Body of pancreas (tissue), 4 donors: Measurements from ENCODE around the gene SIPA1L3.

ENCODE experiments used
- CTCF ChIP-seq, 7 experiments: fragments of 450-650 bp in 4 of 7; fragments of 200-600 bp in 3 of 7; sonication (generic) in 3 of 7; IDR thresholded peaks; one replicate each; pipeline ENCODE4 v1.5.1; 2016 to 2019; ENCODE audit warnings: antibody characterized with exemption in 7 of 7
- POLR2A ChIP-seq, 3 donors: fragments of 450-650 bp; IDR thresholded peaks; one replicate each; pipeline ENCODE4 v1.6.1; 2016; ENCODE audit warnings: antibody characterized with exemption in 3 of 3, mild to moderate bottlenecking in 2 of 3

DNA sequence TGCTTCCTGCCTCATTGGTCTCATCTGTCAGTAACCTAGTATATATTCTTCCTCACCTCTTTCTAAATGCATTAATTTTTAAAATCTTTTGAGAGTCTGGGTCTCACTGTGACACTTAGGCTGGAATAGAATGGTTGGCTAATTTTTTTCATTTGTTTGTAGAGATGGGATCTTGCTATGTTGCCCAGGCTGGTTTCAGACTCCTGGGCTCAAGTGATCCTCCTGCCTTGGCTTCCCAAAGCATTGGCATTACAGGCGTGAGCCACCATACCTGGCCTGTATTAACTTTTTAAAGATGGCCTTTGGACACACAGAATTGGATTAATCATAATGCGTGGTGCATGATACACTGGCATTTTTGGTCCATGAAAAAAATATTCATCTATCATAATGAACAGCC is 29.9 kb downstream of the SIPA1L3 start:
- no peak for TF ChIP-seq POLR2A (IDR thresholded peaks at IDR 0.05)
- no peak for TF ChIP-seq CTCF (IDR thresholded peaks at IDR 0.05)
